ENCODE measurements around the gene SLC47A1. TPM values are rescaled to one million over a fixed set of nuclear protein-coding genes. Genes with fewer than 3 reads are reported as not detected.
"Not testable (repeated sequence)": the region's sequence is repeated elsewhere in the genome, so short reads cannot be mapped to it uniquely, and the experiment has no call there.

SLC47A1 gene
- total RNA-seq, 4 donors from 2014 or later, result 0.95 to 6.2 (median 5.6) TPM

DNA sequence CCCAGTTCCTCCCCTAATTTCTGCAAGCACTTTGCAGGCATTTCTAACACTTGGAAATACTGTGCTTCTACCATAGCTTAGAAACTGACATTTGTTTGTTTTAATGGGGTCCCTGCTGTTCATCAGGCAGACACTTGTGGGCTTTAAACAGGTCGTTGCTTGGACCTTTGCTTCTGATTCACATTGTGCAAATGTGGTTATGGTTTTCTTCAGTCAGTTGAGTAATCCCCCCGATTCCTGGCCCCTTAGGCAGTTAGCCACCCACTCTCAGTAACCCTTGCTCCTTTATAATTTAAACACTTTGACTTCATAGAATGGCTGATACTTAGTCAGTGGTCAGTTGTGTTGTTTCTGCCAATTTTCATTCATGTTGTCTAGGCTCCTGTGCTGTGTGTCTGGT is 39.4 kb downstream of the SLC47A1 start:
- TF ChIP-seq, protein P1, sequence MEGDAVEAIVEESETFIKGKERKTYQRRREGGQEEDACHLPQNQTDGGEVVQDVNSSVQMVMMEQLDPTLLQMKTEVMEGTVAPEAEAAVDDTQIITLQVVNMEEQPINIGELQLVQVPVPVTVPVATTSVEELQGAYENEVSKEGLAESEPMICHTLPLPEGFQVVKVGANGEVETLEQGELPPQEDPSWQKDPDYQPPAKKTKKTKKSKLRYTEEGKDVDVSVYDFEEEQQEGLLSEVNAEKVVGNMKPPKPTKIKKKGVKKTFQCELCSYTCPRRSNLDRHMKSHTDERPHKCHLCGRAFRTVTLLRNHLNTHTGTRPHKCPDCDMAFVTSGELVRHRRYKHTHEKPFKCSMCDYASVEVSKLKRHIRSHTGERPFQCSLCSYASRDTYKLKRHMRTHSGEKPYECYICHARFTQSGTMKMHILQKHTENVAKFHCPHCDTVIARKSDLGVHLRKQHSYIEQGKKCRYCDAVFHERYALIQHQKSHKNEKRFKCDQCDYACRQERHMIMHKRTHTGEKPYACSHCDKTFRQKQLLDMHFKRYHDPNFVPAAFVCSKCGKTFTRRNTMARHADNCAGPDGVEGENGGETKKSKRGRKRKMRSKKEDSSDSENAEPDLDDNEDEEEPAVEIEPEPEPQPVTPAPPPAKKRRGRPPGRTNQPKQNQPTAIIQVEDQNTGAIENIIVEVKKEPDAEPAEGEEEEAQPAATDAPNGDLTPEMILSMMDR (IDR thresholded peaks at IDR 0.05), result no peak
- ATAC-seq (ENCODE audit: low FRiP score), result no peak
- DNase-seq (ENCODE audit: low spot score), result no peak

DNA sequence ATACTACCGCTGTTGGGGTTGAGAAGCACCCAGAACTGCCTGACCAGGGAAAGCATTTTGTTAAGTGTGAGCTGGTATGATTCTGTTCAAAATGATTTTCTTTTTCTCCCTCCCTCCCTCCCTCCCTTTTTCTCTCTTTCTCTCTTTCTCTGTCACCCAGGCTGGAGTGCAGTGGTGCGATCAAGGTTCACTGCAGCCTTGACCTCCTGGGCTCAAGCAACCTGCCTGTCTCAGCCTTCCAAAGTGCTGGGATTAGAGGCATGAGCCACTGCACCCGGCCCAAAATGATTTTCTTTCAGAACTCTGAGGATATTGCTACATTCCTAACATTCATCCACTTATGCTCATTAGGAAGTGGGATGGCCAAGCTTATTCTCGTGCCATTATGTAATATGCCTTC is 41.3 kb downstream of the SLC47A1 start:
- ATAC-seq (ENCODE audit: low FRiP score), result no peak
- TF ChIP-seq, protein P1 (IDR thresholded peaks at IDR 0.05), result no peak
- no peak for DNase-seq (ENCODE audit: low spot score)

DNA sequence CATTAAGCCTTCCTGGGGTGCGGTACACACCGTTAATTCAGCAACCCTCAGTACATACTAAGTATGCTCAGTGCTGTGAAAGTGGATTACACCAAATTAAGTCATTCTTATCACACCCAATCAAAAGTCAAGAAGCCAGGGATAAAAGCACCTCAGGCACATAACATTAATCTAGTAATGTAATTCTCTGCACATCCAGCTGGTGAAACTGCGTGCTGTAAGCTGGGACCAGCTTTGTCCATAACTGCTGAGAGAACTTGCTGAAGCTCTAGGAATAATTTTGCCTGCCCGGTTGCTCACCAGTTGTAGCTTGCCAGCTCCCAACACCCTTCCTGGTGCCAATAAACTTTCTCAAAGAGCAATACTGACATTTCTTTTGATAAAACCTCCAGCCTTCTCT is 44.9 kb downstream of the SLC47A1 start:
- TF ChIP-seq, protein P1 (IDR thresholded peaks at IDR 0.05), result no peak
- ATAC-seq (ENCODE audit: low FRiP score) (no peak), DNase-seq (ENCODE audit: low spot score) (no peak)

DNA sequence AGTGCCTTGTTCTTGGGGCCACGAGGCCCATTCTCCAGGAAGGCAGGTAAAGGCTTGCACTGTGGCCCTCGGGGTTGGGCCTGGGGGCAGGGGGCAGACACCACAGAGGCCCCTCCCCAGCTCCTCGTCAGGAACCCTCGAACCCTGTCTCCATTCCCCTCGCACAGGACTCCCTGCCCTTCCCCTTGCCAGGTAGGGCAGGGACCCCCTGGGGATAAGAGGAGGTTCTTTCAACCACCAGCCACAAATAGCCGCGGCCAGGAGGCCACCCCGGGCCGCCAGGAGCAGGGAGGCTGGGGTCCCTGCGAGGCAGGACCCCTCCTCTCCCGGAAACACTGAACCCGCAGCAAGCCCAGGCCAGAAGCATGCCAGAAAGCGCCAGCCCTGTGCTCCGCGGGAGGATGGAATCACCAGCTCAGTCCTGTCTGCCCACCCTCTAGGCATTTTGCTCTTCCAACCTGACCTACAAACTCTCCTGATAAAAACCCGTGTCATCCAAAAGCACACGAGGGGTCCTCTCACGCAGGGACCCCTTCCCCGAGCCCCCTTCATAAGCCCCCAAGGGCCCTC is 45.6 kb downstream of the SLC47A1 start:
- DNase-seq (ENCODE audit: low spot score) (no peak), ATAC-seq (ENCODE audit: low FRiP score) (no peak)
- TF ChIP-seq, protein P1 (IDR thresholded peaks at IDR 0.05), result no peak

DNA sequence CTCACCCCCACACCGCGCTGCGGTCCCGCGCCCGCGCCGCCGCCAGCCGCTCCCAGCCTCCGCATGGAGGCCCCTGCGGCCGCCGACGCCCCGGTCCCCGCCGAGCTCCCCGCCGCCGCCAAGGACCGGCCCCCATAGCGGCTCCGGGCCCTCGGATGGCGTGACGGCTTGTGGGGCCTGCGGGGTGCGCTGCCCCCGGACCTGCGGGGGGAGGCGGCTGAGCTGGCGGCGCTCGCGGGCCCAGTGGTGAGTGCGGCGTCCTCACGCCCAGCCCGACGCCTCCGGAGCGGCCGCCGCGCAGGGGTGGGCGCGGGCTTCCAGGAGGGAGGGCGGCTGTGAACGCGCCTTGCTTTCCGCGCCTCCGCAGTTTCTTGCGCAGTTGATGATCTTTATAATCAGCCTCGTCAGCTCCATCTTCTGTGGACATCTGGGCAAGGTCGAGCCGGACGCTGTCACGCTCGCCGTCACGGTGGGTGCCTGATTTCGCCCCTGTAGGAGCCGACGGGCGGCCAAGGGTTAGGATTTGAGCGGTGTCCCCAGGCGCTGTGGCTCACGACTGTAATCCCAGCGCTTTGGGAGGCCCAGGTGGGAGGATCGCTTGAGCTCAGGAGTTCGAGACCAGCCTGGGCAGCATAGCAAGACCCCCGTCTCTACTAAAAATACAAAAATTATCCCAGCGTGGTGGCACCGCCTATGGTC is 46.4 kb downstream of the SLC47A1 start:
- TF ChIP-seq, protein P1 (IDR thresholded peaks at IDR 0.05), result no peak
- ATAC-seq (ENCODE audit: low FRiP score) (peak; percentile 75), DNase-seq (ENCODE audit: low spot score) (no peak)

DNA sequence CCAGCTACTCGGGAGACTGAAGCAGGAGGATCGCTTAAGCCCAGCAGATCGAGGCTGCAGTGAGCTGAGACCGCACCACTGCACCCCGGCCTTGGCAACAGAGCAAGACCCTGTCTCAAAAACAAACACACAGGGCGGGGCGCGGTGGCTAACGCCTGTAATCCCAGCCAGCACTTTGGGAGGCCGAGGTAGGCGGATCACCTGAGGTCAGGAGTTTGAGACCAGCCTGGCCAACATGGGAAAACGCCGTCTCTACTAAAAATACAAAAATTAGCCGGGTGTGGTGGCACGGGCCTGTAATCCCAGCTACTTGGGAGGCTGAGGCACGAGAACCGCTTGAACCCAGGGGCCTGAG is 46.9 kb downstream of the SLC47A1 start:
- not testable (repeated sequence) for DNase-seq (ENCODE audit: low spot score); ATAC-seq (ENCODE audit: low FRiP score)

DNA sequence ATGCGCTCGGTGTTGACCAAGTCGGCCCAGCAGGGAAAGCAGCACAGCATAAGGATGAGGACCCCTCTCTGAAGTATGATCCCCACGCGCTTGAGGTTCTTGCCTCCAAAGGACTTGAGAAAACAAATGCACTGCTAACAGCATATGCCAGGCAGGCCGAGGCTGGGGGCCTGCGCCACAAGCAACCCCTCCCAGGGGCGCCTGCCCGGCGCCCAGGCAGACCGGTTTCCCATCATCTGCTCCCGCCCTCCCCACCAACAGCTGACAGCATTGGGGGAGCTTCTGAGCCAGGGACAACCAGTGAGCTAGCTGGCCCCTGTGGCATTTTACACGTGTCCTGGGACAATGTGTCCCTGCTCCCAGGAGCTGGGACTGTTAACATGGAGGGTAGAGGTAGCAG is 48.5 kb downstream of the SLC47A1 start:
- ATAC-seq (ENCODE audit: low FRiP score); DNase-seq (ENCODE audit: low spot score): not testable (repeated sequence)

DNA sequence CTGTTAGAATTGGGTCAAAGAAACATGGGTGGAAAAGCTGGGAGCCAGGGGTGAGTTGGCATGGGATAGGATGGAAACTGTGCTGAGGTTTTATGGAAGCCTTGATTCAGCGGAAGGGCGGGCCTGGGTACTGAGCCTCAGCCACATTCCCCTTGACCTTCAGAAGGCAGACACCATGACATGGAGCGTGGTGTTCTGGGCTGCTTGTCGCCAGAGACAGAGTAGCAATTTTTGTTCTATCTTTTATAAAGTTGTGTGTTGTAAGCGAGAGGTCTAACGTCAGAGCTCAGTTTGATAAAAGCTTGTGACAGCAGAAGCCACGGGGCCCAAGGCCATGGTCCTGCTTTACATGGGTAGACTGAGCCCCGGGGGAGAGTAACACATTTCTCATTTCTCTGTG is 50.2 kb downstream of the SLC47A1 start:
- DNase-seq (ENCODE audit: low spot score) (no peak), ATAC-seq (ENCODE audit: low FRiP score) (no peak)
- TF ChIP-seq, protein P1 (IDR thresholded peaks at IDR 0.05), result no peak

Measured in omental fat pad (tissue), 4 donors.